ENCODE measurements around the gene PPIG.

DNA sequence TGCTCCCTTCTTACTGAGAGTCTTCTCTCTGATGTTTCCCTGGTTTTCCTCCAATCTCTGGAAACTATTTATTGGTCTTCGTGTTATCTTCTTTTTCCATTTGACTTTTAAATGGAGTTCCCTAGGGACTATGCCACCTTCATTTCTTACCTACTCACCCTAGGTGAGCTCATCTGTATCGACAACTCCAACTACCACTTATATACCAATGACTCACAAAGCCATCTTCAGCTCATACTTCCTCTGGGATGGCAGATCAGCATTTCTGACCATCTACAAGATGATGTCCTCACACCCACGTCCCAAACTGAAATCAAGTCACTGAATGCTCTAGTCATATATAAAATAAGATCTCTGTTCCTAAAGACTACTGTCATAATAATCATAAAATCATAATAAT is 69.5 kb downstream of the PPIG start:
- TF ChIP-seq TCF7L2 (IDR thresholded peaks at IDR 0.05; ENCODE audit: low read depth, low read length) = no peak
- TF ChIP-seq, protein P1, sequence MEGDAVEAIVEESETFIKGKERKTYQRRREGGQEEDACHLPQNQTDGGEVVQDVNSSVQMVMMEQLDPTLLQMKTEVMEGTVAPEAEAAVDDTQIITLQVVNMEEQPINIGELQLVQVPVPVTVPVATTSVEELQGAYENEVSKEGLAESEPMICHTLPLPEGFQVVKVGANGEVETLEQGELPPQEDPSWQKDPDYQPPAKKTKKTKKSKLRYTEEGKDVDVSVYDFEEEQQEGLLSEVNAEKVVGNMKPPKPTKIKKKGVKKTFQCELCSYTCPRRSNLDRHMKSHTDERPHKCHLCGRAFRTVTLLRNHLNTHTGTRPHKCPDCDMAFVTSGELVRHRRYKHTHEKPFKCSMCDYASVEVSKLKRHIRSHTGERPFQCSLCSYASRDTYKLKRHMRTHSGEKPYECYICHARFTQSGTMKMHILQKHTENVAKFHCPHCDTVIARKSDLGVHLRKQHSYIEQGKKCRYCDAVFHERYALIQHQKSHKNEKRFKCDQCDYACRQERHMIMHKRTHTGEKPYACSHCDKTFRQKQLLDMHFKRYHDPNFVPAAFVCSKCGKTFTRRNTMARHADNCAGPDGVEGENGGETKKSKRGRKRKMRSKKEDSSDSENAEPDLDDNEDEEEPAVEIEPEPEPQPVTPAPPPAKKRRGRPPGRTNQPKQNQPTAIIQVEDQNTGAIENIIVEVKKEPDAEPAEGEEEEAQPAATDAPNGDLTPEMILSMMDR (IDR thresholded peaks at IDR 0.05) = no peak
- no peak for TF ChIP-seq POLR2AphosphoS5 (IDR thresholded peaks at IDR 0.05; ENCODE audit: low read depth, low read length)
- no peak for TF ChIP-seq REST (IDR thresholded peaks at IDR 0.05; ENCODE audit: insufficient read depth in 1 of 2, low read depth in 2 of 2, low read length in 1 of 2)
- TF ChIP-seq SIN3A (IDR thresholded peaks at IDR 0.05; ENCODE audit: borderline replicate concordance, insufficient read depth, low read depth, low read length) = no peak

Data from Panc1 (cell line).